Measurements from ENCODE around the gene VASH1.
A peak's percentile ranks its signal among the peaks of the same experiment; 100 is the strongest.

The VASH1 gene

DNA sequence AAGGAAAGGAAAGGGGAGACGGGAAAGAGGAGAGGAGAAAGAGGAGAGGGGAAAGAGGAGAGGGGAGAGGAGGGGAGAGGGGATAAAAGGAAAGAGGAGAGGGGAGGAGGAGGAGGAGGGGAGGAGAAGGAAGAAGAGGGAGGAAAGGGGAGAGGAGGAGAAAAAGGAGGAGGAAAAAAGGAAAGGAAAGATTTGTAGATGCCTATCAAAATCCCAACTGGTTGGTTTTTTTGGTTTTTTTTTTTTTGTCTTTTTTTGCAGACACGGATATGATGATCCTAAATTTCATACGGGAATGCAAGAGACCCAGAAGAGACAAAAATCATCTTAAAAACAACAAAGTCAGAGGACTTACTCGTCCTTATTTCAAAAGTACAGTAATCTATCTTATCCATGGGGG is 32.1 kb downstream of the VASH1 start:
- TF ChIP-seq, protein P1, sequence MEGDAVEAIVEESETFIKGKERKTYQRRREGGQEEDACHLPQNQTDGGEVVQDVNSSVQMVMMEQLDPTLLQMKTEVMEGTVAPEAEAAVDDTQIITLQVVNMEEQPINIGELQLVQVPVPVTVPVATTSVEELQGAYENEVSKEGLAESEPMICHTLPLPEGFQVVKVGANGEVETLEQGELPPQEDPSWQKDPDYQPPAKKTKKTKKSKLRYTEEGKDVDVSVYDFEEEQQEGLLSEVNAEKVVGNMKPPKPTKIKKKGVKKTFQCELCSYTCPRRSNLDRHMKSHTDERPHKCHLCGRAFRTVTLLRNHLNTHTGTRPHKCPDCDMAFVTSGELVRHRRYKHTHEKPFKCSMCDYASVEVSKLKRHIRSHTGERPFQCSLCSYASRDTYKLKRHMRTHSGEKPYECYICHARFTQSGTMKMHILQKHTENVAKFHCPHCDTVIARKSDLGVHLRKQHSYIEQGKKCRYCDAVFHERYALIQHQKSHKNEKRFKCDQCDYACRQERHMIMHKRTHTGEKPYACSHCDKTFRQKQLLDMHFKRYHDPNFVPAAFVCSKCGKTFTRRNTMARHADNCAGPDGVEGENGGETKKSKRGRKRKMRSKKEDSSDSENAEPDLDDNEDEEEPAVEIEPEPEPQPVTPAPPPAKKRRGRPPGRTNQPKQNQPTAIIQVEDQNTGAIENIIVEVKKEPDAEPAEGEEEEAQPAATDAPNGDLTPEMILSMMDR (conservative IDR thresholded peaks at IDR 0.05; ENCODE audit: low read depth, low read length) = no peak
- H3K4me3 ChIP-seq (ENCODE audit: low read length) = no peak overlapping the region
- no peak for DNase-seq (ENCODE audit: low read depth)

DNA sequence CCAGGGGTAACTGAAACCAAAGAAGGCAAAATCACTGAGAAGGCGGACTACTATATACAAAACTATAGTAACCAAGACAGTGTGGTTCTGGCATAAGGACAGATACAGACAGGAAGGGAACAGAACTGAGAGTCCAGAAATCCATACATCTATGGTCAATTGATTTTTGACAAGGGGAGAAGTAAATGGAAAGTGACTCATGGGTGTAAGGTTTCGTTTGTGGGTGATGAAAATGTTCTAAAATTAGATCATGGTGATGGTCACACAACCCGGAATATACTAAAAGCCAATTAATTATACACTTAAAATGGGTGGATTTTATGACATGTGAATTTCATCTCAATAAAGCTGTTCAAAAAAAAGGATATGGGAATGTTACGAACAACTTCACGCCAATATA is 32.7 kb downstream of the VASH1 start:
- H3K4me3 ChIP-seq (ENCODE audit: low read length) = no peak overlapping the region
- no peak for DNase-seq (ENCODE audit: low read depth)
- TF ChIP-seq, protein P1 (conservative IDR thresholded peaks at IDR 0.05; ENCODE audit: low read depth, low read length) = no peak

DNA sequence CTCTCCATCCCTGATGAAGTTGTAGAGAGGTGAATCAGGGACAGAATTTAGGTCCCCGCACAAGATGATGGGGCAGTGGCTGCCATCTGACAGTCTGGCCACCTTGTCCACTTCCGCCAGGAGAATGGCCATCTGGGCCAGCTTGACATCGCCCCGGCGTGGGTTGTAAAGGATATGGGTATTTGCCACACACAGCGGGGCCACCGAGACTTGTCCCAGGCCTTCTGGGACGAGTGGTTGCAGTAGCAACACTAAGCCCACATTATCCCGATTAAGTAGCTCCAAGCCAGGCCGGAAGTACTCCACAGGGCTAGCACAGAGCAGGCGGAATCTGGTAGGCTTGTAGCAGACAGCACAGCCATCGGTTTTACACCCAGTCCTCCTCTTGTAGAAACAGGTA is 45.2 kb downstream of the VASH1 start:
- DNase-seq (ENCODE audit: low read depth) = no peak
- H3K4me3 ChIP-seq (ENCODE audit: low read length) = no peak overlapping the region
- TF ChIP-seq, protein P1 (conservative IDR thresholded peaks at IDR 0.05; ENCODE audit: low read depth, low read length) = no peak

DNA sequence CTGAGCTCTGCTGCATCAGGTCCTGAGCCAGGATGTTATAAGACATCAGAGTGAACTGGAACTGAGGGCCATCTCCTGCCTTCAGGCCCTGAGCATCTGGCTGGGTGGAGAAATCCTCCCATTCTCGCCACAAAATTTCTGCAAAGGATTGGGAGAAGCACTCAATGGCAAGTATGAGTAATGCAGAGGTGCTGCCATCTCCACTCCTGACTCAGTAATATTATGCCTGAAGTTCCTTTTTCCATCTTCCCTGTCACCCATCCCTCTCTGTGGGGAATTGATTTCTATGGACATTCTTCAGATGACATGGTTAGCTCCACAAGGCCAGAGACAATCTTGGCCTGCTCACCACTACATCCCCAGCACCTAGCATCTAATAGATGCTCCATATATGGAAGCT is 46.7 kb downstream of the VASH1 start:
- H3K4me3 ChIP-seq (ENCODE audit: low read length) = no peak overlapping the region
- no peak for DNase-seq (ENCODE audit: low read depth)
- TF ChIP-seq, protein P1 (conservative IDR thresholded peaks at IDR 0.05; ENCODE audit: low read depth, low read length) = no peak

DNA sequence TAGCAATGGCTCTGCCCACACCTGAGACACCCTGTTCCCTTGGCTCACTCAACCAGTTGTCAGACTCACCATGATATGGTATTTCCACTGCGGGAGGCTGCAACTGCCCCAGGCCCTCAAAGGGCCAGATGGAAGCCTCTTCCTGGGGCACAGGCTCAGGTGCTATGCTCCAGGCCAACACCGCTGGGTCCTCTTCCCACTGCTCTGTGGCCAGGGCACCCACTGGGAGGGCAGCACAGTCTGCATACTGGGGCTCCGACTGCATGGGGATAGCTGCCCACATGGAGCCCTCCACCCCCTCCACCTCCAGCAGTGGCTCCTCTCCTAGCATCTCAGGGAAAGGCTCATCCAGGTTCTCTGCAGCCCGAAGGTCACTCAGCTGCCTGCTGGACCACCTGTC is 47.7 kb downstream of the VASH1 start:
- no peak for DNase-seq (ENCODE audit: low read depth)
- TF ChIP-seq, protein P1 (conservative IDR thresholded peaks at IDR 0.05; ENCODE audit: low read depth, low read length) = no peak
- H3K4me3 ChIP-seq (ENCODE audit: low read length) = no peak overlapping the region

DNA sequence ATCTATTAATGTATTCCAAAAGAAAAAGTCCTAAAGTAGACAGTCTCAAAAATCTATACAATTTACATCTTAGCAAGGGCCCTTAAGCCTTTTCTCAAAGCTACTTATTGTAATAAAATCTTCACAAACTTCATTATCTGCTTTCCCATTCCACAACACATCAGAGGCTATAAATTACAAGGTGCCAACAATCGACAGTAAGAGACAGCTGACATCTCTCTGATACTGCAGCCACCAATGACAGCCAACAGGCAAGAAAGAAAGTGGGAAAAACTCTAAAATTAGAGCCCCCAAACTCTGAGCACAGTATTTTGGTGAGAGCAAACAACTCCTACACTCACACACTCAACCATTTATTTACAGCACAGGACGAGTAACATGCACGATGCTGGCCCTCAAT is 49.3 kb downstream of the VASH1 start:
- H3K4me3 ChIP-seq (ENCODE audit: low read length) = no peak overlapping the region
- no peak for DNase-seq (ENCODE audit: low read depth)
- TF ChIP-seq, protein P1 (conservative IDR thresholded peaks at IDR 0.05; ENCODE audit: low read depth, low read length) = no peak

DNA sequence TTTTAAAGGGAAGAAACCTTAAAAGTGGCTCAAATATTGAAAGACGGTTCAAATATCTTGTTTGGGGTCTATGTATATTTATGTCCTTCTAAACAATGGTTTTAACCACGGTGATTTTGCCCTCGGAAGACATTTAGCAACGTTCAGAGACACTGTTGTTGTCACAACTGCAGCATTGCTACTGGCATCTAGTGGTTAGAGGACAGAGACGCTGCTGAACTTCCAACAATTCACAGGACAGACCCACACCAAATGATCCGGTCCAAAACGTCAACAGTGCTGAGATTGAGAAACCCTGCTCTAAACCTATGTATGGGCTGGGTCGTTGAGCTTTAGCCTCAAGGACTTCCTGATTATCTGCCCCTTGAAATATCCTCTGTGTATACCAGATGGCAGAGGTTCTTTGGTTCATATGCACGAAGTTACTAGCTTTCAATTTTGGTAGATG is 49.7 kb downstream of the VASH1 start:
- no peak for DNase-seq (ENCODE audit: low read depth)
- TF ChIP-seq, protein P1 (conservative IDR thresholded peaks at IDR 0.05; ENCODE audit: low read depth, low read length) = peak; percentile 54
- H3K4me3 ChIP-seq (ENCODE audit: low read length) = peak overlapping the region; percentile 17
